HCT116 (cell line): ENCODE results near the gene ROBO1. TPM values are rescaled to one million over a fixed set of nuclear protein-coding genes. Genes with fewer than 3 reads are reported as not detected.

Experiments used
- ATAC-seq: fragments of 200-7000 bp; cut with Tn5 transposase; 2 replicates; pipeline ENCODE4 v1.9.1; 2020; ENCODE audit warnings: mild to moderate bottlenecking, moderate library complexity
- BruUV-seq: library from RNA; stranded (reverse); fragments of 400-500 nt; replicated peaks from 2 replicates; lab custom pipeline; 2021; lab: Mats Ljungman, UMichigan
- CTCF ChIA-PET: fragments of 300-600 bp; sonication (Branson Sonifier 250); formaldehyde crosslinking; loops from one replicate; lab custom pipeline; 2021; ENCODE audit warnings: antibody characterized with exemption; lab: Charles Lee
- POLR2A ChIA-PET: fragments of 300-600, 350-600 bp; sonication (Branson Sonifier 250); formaldehyde crosslinking; loops from one replicate; lab custom pipeline; 2021; ENCODE audit warnings: antibody characterized with exemption; lab: Charles Lee
- RAD21 ChIA-PET, 2 experiments: fragments of 300-600 bp; sonication (Branson Sonifier 250); formaldehyde crosslinking; loops; one replicate each; lab custom pipeline; 2023; ENCODE audit warnings: low total read pairs in 2 of 2; ENCODE audit not compliant: uncharacterized antibody in 2 of 2, unreplicated experiment in 2 of 2, low non-redundant PET in 1 of 2; lab: Charles Lee
- DNase-seq: peaks from one replicate; pipeline ENCODE4 v3.0.0-alpha.2; 2010; ENCODE audit warnings: low read depth, low spot score
- H2AFZ ChIP-seq: fragments of 200-600 bp; shearing (Covaris generic), sonication (generic); 2 replicates; pipeline ENCODE4 v1.6.1; 2017; ENCODE audit warnings: low read depth, mixed run types, mixed read lengths, antibody characterized with exemption, low read length; ENCODE audit not compliant: poor library complexity, severe bottlenecking
- H3K27ac ChIP-seq: 2 replicates; pipeline ENCODE4 v1.5.1; 2012; ENCODE audit warnings: low read depth, low read length
- H3K27me3 ChIP-seq: fragments of 200-600 bp; sonication (generic); 2 replicates; pipeline ENCODE4 v1.6.1; 2016; ENCODE audit warnings: mixed run types, low read length, mixed read lengths; ENCODE audit not compliant: insufficient read depth
- H3K36me3 ChIP-seq, 2 experiments: fragments of 200-500 bp in 1 of 2; fragments of 200-600 bp in 1 of 2; sonication (Bioruptor generic) in 1 of 2; sonication (generic) in 1 of 2; 2 replicates each; pipeline versions ENCODE4 v1.5.1 to v1.6.1; 2014 to 2016; ENCODE audit warnings: low read length in 2 of 2, inconsistent platforms in 1 of 2, mixed read lengths in 1 of 2, mixed run types in 1 of 2; ENCODE audit not compliant: insufficient read depth in 2 of 2, control insufficient read depth in 1 of 2
- H3K4me1 ChIP-seq, 2 experiments: fragments of 200-600 bp in 1 of 2; sonication (generic) in 1 of 2; 2 replicates each; pipeline versions ENCODE4 v1.5.1 to v1.6.1; 2012 to 2017; ENCODE audit warnings: low read length in 2 of 2, inconsistent platforms in 1 of 2, mild to moderate bottlenecking in 1 of 2, mixed read lengths in 1 of 2, mixed run types in 1 of 2, moderate library complexity in 1 of 2; ENCODE audit not compliant: insufficient read depth in 2 of 2, control insufficient read depth in 1 of 2
- H3K4me2 ChIP-seq: fragments of 200-600 bp; sonication (generic); 2 replicates; pipeline ENCODE4 v1.6.1; 2017; ENCODE audit warnings: mixed run types, low read length, mixed read lengths
- H3K4me3 ChIP-seq, 2 experiments: fragments of 200-600 bp in 1 of 2; sonication (generic) in 1 of 2; replicated peaks in 1 of 2; 2 replicates each; pipeline ENCODE4 v1.5.1; 2011 to 2016; ENCODE audit warnings: low read length in 2 of 2, control low read depth in 1 of 2, low read depth in 1 of 2, mild to moderate bottlenecking in 1 of 2, mixed read lengths in 1 of 2, mixed run types in 1 of 2
- H3K79me2 ChIP-seq: fragments of 200-600 bp; sonication (generic); 2 replicates; pipeline ENCODE4 v1.6.1; 2017; ENCODE audit warnings: mild to moderate bottlenecking, mixed run types, low read length, moderate library complexity, mixed read lengths; ENCODE audit not compliant: insufficient read depth
- H3K9ac ChIP-seq: fragments of 200-600 bp; sonication (generic); 2 replicates; pipeline ENCODE4 v1.6.1; 2016; ENCODE audit warnings: low read length, mixed read lengths
- H3K9me2 ChIP-seq: fragments of 200-600 bp; sonication (generic), shearing (Covaris generic); 2 replicates; pipeline ENCODE4 v1.6.1; 2017; ENCODE audit warnings: mixed run types, mild to moderate bottlenecking, moderate library complexity; ENCODE audit not compliant: insufficient read depth
- H3K9me3 ChIP-seq, 2 experiments: fragments of 200-500 bp in 1 of 2; fragments of 200-600 bp in 1 of 2; sonication (Bioruptor generic) in 1 of 2; sonication (generic) in 1 of 2; 2 replicates each; pipeline ENCODE4 v1.6.1; 2014 to 2017; ENCODE audit warnings: low read length in 2 of 2, mixed read lengths in 2 of 2, inconsistent platforms in 1 of 2, low read depth in 1 of 2, mild to moderate bottlenecking in 1 of 2, mixed run types in 1 of 2, moderate library complexity in 1 of 2; ENCODE audit not compliant: control insufficient read depth in 1 of 2, insufficient read depth in 1 of 2
- H4K20me1 ChIP-seq: fragments of 200-600 bp; sonication (generic), shearing (Covaris generic); 2 replicates; pipeline ENCODE4 v1.6.1; 2017; ENCODE audit warnings: mixed run types, mild to moderate bottlenecking, moderate library complexity; ENCODE audit not compliant: insufficient read depth
- CEBPB ChIP-seq: IDR thresholded peaks from 2 replicates; pipeline ENCODE4 v1.6.1; 2012; ENCODE audit warnings: low read depth
- EGR1 ChIP-seq: IDR thresholded peaks from 2 replicates; pipeline ENCODE4 v1.6.1; 2012; ENCODE audit warnings: low read depth
- EZH2phosphoT487 ChIP-seq: fragments of 200-600 bp; IDR thresholded peaks from 2 replicates; pipeline ENCODE4 v1.6.1; 2018; ENCODE audit warnings: antibody characterized with exemption, borderline replicate concordance
- POLR2A ChIP-seq: IDR thresholded peaks from 2 replicates; pipeline ENCODE4 v1.7.0; 2011; ENCODE audit warnings: borderline replicate concordance; ENCODE audit not compliant: insufficient read depth, insufficient read length; ENCODE audit errors: extremely low read depth
- RAD21 ChIP-seq: IDR thresholded peaks from 2 replicates; pipeline ENCODE4 v1.6.1; 2012; ENCODE audit warnings: low read depth, mild to moderate bottlenecking
- SIN3A ChIP-seq: IDR thresholded peaks from 2 replicates; pipeline ENCODE4 v1.6.1; 2012; ENCODE audit warnings: low read depth
- TCF7L2 ChIP-seq: IDR thresholded peaks from 2 replicates; pipeline ENCODE4 v1.7.0; 2011; ENCODE audit warnings: borderline replicate concordance, inconsistent platforms; ENCODE audit not compliant: insufficient read depth, insufficient read length; ENCODE audit errors: extremely low read depth
- YY1 ChIP-seq: IDR thresholded peaks from 2 replicates; pipeline ENCODE4 v1.6.1; 2011; ENCODE audit warnings: low read length, low read depth, moderate library complexity, mild to moderate bottlenecking; ENCODE audit not compliant: insufficient replicate concordance; ENCODE audit errors: extremely low read depth
- intact Hi-C: fragments of 100-400 bp; cut with micrococcal nuclease; formaldehyde crosslinking; loops from 2 replicates; pipeline ENCODE4 v1.10.0; 2022
- total RNA-seq: library from RNA; stranded (reverse); gene quantifications from one replicate; pipeline ENCODE4 v1.2.1, GENCODE V29; 2021; ENCODE audit not compliant: unreplicated experiment
- TF ChIP-seq, protein P1 (sequence below), 3 experiments: fragments of 200-600 bp in 1 of 3; sonication (generic) in 1 of 3; IDR thresholded peaks in 2 of 3; conservative IDR thresholded peaks in 1 of 3; 2 replicates each; pipeline ENCODE4 v1.5.1; 2012 to 2017; ENCODE audit warnings: low read depth in 2 of 3, low read length in 2 of 3, antibody characterized with exemption in 1 of 3, borderline replicate concordance in 1 of 3, control low read depth in 1 of 3, mild to moderate bottlenecking in 1 of 3, mixed read lengths in 1 of 3, mixed run types in 1 of 3, moderate library complexity in 1 of 3; ENCODE audit not compliant: insufficient read depth in 1 of 3

Gene ROBO1
- total RNA-seq, 1 experiment from 2014 or later: 0.27 TPM

DNA sequence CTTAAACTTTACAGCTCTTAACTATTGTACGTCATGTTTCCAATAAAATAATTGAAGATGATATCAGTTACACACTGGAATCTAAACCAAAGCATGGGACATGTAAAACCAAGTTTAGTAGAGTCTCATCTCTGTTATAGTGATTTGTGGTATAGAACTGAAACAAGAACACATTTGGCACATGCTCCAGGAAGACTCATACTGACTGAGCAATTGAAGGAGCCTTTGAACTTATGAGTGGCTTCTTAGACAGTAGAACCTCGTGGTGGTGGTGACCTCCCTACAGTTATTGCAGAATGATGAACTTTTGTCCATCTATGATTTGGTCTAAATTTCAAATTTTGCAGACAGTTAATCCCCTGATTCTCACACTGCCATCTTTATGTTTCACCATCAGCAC, 729.7 kb downstream of the ROBO1 start (continued):
- TF ChIP-seq TCF7L2: no peak
- no peak for TF ChIP-seq POLR2A
- no peak for TF ChIP-seq EGR1
- TF ChIP-seq EZH2phosphoT487: no peak
- no peak for TF ChIP-seq RAD21
- TF ChIP-seq SIN3A: no peak

DNA sequence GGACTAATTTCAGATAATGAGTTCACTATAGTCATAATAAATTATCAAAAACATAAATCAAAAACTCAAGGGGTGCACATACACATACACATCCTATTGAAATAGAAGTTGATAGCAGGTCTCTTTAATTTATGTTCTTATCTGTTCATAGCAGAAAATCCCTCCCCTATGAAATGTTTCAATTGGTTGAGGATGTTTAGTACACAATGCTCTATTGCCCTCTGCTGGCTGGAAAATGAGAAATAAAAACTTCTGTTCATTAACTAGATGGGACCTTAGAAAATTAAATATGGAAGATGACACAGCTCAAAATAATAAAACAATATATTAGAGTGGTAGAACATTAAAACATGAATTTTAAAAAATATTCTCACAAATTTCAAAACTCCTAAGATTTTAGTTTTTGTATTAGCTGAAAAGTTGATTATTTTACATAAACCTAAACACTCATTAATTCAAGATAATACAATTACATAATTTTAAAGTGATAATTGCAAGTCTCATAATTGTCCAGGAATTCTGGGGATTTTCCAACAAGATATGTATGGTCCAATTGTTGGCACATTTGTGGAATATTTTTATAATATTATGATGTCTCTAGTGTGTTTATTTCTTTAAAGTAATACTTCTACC, 735.0 kb downstream of the ROBO1 start:
- Histone ChIP-seq H3K9ac (no peak overlapping the region), H3K4me3 (no peak overlapping the region), H3K9me3 (peaks cover 0 to 9% of the 10 kb centered on the region in 2 experiments; a peak in 3 of 4 replicates), H3K4me2 (no peak overlapping the region), H3K27ac (no peak overlapping the region), H3K27me3 (no peaks in the 10 kb centered on the region), H3K79me2 (no peaks in the 10 kb centered on the region), H2AFZ (no peak overlapping the region), H4K20me1 (no peaks in the 10 kb centered on the region), H3K9me2 (no peaks in the 10 kb centered on the region), H3K4me1 (no peaks in the 10 kb centered on the region), H3K36me3 (no peaks in the 10 kb centered on the region)
- ATAC-seq (no peak), DNase-seq (no peak)
- CTCF ChIA-PET: no interaction called here
- POLR2A ChIA-PET: no interaction called here
- TF ChIP-seq EZH2phosphoT487 (no peak), CEBPB (no peak), YY1 (no peak)
- TF ChIP-seq, protein P1, sequence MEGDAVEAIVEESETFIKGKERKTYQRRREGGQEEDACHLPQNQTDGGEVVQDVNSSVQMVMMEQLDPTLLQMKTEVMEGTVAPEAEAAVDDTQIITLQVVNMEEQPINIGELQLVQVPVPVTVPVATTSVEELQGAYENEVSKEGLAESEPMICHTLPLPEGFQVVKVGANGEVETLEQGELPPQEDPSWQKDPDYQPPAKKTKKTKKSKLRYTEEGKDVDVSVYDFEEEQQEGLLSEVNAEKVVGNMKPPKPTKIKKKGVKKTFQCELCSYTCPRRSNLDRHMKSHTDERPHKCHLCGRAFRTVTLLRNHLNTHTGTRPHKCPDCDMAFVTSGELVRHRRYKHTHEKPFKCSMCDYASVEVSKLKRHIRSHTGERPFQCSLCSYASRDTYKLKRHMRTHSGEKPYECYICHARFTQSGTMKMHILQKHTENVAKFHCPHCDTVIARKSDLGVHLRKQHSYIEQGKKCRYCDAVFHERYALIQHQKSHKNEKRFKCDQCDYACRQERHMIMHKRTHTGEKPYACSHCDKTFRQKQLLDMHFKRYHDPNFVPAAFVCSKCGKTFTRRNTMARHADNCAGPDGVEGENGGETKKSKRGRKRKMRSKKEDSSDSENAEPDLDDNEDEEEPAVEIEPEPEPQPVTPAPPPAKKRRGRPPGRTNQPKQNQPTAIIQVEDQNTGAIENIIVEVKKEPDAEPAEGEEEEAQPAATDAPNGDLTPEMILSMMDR (IDR thresholded peaks at IDR 0.05 in 2 of 3, conservative IDR thresholded peaks at IDR 0.05 in 1 of 3; ENCODE audit: borderline replicate concordance in 1 of 3, insufficient read depth in 1 of 3, low read depth in 2 of 3, low read length in 2 of 3): peak in 2 of 3 experiments; percentile 5 to 37; a peak in 2 of 6 replicates
- intact Hi-C loops: no loop called here
- BruUV-seq: no TSS peak
- RAD21 ChIA-PET: no interaction called here
